ENCODE data around the gene SPC24.
"Not testable (repeated sequence)": the region's sequence is repeated elsewhere in the genome, so short reads cannot be mapped to it uniquely, and the experiment has no call there.

Gene SPC24

DNA sequence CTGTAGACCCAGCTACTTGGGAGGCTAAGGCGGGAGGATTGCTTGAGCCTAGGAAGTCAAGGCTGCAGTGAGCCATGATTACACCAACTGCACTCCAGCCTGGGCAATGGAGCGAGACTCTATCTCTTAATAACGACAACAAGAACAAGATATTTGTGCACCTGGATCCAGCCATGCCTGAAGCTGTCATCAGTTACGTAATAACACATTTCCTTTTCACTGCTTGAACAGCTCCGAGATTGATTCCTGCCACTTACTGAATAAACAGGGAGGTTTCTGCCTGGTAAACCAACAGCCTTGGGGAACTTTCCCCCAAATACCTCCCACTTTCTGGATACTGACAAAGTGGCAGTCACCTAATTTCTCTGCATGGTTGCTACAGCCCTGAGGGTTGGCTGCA, 36.4 kb upstream of the SPC24 start:
- DNase-seq, result no peak

DNA sequence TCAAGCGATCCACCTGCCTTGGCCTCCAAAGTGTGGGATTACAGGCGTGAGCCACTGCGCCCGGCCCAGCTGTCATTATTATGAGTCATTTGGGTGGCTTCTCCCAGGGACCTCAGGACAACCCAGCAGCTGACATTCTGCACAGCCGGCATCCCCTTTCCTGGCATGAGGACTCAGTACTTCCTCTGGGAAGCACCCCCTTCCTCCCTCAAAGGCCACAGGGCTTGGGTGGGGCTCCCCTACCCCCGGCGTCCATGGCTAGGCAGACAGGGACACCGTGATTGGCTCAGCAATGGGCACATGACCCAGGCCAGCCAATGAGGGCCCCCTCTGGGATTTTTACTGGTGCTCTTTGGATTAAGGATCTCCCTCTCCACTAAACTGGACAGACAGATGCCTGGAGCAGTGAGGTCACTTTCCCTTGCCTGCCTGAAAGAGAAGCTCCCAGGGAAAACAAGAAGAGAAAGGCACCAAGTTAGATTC, 35.7 kb upstream of the SPC24 start:
- DNase-seq, result no peak

DNA sequence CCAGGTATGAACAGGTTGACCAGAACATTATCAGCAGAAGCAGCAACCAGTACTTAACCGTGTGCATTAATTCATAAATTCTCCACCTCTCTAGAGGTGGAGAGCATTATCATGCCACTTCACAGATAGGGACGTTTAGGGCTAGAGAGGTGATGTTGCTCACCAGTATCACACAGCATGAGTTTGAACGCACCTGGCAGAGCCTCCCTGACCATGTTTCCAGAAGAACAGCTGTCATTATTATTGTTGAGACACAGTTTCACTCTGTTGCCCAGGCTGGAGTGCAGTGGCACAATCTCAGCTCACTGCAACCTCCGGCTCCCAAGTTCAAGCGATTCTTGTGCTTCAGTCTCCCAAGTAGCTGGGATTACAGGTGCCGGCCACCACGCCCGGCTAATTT, 34.9 kb upstream of the SPC24 start:
- DNase-seq, result no peak

DNA sequence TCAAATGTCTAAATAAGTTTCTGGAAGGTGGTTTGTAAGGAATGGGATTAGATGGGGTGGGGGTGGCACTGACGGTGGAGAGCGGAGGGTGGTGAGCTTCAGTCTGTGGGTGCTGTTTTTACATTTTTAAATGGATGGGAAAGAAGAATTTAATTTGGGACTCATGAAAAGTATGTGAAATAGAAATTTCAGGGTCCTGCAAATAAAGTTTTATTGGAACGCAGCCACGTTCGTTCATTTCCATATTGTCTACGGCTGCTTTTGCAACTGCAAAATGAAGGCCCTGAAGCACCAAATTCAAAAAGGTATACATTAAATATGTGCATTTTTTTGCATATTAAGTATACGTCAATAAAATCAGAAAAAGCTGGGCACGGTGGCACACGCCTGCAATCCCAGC, 31.9 kb upstream of the SPC24 start:
- no peak for DNase-seq

DNA sequence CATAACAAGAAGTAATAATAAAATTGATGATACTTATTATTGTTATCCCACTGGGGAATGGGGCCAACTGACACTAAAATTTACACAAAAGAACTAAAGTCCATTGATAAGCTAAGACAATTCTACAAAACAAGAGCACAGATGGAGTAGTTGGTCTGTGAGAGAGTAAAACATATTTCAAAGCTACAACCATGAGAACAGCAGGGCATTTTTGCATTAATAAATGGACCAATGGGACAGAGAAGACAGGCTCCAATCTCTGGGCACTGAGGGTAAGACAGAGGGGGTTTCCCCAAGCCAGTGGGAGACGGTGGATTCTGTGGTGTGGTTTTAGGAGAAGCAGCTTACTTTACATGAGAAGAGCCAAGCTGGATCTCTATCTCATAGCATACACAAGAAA, 27.4 kb upstream of the SPC24 start:
- no peak for DNase-seq

DNA sequence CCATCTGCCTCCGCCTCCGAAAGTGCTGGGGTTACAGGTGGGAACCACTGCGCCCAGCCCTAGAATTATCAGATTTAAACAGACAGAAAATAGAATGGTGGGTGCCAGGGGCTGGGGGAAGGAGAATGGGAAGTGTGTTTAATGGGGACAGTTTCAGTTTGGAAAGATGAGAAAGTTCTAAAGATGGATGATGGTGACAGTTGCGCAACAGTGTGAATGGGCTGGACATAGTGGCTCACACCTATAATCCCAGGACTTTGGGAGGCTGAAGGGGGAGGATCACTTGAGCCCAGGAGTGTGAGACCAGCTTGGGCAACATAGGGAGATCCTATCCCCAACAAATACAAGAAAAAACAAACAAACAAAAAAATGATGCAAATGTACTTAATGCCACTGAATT, 25.9 kb upstream of the SPC24 start:
- DNase-seq, result no peak

DNA sequence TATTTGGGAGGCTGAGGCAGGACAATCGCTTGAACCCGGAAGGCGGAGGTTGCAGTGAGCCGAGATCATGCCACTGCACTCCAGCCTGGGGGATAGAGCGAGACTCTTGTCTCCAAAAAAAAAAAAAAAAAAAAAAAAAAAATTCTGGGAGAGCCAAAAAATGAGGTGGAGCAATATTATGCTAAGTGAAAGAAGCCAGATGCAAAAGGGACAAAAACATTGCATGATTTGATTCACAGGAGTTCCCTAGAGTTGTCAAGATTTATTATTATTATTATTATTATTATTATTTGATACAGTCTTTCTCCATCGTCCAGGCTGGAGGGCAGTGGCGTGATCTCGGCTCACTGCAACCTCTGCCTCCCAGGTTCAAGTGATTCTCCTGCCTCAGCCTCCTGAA, 25.4 kb upstream of the SPC24 start:
- not testable (repeated sequence) for DNase-seq

DNA sequence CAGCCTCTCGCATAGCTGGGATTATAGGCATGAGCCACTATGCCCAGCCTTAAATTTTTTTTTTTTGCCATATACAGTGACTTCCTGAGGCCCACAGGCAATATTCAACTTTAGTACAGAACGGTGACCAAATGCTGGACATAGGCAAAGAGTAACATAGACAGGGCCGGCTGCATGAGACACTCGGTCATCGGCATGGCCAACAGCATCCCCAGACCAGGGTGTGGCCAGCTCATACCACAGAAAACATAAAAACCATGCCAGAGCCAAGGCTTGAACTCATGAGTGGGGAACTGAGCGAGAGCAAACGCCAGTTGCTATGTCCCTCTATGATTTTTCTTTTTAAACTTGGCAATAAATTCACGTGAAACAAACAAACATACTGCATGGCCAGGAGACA, 24.8 kb upstream of the SPC24 start:
- no peak for DNase-seq

DNA sequence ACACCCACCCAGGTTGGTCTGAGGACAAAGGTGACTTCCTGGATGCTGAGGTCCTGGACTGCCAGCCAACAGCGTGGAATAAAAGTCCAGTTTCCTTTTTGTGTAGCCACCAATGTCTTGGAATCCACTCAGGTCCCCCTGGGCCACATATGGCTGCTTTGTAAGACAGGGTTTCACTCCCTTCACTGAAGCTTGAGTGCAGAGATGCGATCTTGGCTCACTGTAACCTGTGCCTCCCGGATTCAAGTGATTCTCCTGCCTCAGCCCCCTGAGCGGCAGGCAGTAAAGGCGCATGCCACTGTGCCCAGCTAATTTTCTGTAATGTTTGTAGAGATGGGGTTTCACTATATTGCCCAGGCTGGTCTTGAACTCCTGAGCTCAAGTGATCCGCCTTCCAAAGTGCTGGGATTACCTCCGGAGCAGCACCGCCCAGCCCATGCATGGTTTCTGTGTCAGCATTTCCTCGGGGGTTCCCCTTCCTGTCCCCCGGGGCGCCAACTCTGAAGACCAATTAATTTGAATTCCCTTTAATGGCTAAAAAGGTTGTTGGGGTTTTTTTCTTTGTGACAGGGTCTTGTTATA, 24.2 kb upstream of the SPC24 start:
- no peak for DNase-seq

DNA sequence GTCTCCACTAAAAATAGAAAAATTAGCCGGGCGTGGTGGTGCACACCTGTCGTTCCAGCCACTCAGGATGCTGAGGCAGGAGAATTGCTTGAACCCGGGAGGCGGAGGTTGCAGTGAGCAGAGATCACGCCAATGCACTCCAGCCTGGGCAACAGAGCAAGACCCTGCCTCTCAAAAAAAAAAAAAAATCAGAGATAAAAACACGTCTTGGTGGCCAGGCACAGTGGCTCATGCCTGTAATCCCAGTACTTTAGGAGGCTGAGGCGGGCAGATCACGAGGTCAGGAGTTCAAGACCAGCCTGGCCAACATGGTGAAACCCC, 23.5 kb upstream of the SPC24 start:
- not testable (repeated sequence) for DNase-seq

DNA sequence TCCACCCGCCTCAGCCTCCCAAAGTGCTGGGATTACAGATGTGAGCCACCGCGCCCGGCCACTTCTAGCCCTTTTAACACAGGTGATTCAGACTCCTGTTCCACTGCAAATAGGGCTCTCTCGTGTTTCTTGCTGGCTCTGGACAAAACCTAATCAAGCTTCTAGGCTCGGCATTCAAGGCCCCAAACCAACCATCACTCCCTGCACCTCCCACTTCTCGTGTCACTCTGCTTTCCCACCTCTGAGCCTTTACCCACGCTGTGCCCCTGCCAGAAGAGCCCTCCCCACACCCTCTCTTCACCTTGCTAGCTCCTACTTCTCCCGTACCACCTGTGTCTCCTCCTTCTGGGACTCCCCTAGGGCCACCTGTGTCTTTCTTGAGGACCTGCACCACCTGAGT, 22.0 kb upstream of the SPC24 start:
- DNase-seq, result no peak

DNA sequence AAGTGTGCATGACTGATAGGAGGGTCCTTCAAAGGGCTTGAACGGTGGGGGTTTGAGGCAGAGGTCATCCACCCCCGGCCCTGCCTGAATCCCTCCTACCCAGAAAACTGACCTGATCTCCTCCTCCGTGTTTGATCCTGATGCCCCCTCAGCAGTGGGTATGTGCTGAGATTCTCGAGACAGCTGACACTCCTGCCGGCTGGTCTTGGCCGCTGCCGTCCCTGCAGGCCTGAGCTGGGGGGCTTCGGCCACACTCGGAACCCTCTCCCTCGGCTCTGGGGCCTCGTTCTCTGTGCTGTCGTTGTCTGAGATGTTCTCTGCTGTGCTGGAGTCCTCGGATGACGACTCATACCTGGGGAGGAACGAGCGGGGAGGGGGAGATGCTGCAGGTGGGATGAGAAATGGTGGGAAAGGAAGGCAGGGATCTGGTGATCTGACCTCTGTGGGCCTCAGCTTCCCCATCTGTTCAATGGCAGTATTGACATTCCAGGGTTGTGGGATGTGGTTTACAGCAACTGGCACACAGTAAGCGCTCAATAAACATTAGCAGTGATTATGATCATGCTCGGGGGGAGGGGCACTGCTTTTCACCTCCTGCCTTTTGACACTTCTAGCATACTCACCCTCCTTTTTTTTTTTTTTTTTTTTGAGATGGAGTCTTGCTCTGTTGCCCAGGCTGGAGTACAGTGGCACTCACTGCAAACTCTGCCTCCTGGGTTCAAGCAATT, 21.0 kb upstream of the SPC24 start:
- no peak for DNase-seq

DNA sequence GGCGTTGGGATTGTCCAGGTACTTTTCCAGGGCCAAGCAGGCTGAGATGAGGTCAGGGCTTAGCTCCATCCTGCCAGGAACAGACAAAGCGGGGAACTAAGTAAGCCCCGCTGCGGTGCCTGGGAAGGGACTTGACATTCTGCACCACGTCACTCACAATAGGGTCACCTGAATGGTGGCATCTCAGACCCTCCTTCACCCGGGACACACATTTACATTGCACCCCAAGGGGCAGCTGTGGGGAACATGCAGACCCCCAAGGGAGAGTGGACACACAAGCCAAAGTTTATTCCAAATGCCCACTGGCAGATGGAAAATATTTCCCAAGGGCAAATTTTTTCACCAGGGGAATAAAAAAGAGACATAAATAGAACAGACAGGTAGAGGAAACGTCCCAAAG, 20.3 kb upstream of the SPC24 start:
- DNase-seq, result no peak

DNA sequence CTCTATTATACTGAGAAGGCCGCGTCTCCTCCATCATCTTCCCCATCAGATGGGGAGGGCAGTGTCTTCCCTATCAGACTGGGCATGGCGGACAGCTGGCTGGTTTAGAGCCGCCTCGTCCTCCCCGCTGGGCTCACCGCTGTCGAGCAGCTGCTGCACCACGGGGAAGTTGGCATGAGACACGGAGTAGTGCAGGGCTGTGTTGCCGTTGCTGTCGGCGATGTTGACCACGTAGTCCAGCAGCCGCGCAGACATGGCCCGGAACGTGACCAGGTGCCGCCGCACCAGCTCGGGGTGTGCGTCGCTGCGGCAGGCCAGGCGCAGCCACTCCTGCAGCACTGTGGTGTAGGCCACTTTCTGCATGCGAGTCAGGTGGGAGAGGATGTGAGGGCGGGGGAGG, 18.8 kb upstream of the SPC24 start:
- no peak for DNase-seq

DNA sequence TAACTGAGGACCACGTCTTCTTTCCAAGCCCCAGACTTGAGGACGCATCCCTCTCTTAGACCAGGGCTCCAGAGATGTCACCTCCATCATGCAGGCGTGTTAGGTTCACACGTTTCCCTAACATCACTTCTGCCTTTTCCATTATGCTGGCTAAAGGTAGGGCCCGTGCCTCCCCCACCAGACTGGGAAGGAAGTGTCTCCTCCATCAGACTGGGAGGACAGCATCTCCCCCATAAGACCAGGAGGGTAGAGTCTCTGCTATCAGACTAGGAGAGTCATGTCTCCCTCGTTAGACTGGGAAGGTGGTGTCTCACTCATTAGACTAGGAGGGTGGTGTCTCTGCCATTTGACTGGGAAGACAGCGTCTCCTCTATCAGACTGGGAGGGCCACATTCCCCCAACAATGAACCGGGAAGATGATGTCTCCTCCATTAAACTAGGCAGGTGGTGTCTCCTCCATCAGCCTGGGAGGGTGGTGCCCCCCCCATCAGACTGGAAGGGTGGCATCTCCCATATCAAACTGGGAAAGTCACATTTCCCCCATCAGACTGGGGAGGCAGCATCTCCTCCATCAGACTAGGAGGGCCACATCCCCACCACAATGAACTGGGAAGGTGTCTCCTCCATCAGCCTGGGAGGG, 18.1 kb upstream of the SPC24 start:
- DNase-seq, result no peak

DNA sequence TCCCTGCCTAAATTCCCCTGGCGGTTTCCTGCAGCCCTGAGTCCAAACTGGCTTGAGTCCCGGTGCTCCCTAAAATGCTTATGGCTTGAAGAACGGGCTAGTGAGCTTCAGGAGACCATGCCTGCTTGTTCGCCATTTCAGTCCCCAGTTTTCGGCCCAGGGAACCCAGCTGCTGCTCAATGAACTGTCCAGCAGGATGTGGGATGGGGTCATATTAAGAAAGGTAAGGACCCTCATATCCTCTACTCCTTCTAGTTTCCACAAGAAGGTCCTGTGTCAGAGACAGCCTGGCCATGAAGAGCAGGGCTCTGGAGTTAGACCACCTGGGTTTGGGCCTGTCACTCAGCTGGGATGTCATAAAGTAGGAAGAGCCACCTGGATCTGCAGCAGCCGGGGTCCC, 17.0 kb upstream of the SPC24 start:
- no peak for DNase-seq

DNA sequence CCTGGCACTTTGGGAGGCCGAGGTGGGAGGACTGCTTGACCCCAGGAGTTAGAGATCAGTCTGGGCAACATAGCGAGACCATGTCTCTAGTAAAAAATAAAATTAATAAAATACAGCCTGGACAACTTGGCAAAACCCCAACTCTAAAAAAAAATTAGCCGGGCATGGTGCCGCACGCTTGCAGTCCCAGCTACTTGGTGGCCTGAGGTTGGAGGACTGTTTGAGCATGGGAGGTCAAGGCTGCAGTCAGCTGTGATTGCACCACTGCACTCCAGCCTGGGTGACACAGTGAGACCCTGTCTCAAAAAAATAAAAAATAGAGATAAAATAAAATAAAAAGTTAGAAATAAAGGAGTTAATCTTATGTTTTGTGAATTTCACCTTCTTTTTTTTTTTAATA, 15.6 kb upstream of the SPC24 start:
- DNase-seq, result no peak

DNA sequence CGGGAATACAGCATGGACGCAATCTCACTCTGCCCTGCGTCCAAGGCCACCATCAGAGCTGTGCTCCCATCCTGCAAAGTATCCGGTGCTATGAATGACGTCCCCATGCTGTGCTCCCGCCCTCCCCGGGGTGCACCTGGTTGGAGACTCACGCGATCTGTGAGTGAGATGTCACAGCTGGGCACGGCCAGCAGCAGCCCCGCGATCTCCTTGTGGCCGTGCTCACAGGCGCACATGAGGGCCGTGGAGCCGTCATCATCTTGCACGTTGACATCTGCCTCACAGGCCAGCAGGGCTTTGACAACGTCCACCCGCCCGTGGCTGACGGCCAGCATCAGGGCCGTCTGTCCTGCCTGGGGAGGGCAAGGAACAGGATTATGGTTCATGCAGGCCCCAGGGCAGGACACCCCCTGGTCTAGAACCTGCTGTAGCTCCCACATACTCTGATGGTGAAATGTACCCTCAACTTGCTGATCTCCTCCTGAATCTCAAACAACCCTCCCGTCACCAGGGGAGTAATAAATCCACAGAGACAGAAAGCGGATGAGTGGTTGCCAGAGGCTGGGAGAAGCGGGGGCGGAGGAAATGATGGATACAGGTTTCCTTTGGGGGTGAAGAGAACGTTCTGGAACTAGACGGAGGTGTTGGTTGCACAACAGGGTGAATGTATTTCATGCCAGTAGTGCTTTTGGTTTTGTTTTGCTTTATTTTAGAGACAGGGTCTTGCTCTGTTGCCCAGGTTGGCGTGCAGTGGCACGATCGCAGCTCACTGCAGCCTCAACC, 14.5 kb upstream of the SPC24 start:
- no peak for DNase-seq

DNA sequence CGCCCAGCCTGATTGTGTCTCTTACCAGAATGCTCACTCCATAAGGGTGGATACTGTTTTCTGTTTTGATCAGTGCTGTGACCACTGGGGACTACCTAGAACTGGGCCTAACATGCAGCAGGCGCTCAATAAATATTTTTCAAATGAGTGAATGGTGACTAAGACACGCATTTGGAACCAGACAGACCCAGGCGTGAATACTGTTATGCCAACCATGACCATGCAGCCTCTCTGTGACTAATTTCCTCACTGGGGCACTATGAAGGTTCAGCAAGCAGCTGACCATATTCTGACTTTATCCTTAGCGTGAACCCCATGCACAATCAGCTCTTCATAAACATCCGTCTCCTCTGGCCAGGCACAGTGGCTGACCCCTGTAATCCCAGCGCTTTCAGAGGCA, 13.0 kb upstream of the SPC24 start:
- DNase-seq, result no peak

DNA sequence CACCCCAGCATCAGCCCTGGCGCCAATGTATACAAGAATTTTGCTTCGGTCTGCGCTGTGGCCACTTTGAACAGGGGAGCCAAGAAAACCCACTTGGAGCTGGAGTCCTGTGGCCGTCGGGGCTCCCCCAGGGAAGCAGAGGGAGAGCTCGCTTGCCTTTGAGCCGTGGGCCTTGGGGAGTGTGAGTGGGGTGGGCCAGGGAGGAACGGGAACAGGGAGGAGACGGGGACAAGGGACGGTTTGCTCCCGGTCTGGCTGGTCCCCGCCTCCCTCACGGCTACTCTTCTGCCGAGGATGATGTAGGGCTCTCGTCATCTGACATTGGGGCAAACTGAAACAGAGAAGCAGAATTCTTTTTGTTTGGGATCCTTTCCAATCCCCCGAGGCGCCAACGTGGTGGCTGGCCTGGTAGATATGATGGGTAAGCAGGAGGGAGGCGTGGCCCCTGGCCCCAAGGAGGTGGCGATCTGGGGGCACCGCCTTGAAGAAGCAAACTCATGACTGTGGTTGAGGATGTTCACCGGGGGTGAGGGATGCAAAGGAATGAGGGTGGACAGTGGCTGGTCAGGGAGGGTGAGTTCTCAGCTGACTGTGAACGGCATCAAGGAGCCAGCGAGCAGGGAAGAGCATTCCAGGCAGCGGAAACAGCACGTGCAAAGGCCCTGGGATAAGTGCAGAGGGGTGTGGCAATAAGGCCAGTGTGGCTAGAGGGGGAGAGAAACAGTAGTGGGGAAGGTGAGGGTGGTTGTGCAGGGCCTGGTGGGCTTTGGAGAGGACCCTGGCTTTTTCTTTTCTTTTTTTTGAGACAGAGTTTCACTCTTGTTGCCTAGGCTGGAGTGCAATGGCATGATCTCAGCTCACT, 10.9 kb upstream of the SPC24 start:
- no peak for DNase-seq

DNA sequence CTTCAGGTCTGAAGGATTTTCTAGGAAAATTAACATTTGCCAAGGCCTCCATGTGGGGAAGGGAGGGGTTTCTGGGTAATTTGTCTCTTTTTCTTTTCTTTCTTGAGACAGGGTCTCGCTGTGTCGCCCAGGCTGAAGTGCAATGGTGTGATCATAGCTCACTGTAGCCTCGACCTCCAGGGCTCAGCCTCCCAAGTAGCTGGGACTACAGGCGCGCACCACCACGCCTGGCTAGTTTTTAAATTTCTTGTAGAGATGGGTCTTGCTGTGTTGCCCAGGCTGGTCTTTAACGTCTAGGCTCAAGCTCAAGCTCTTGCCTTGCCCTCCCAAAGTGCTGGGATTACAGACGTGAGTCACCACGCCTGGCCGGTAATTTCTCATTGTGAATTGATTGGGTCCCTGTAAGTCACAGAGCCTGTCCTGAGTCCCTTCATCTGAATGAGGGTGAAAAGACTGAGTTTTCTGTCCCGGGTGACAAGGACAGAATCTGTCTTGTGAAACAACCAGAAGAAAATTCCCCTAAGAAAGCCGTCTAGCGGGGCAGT, 10.0 kb upstream of the SPC24 start:
- DNase-seq, result no peak

DNA sequence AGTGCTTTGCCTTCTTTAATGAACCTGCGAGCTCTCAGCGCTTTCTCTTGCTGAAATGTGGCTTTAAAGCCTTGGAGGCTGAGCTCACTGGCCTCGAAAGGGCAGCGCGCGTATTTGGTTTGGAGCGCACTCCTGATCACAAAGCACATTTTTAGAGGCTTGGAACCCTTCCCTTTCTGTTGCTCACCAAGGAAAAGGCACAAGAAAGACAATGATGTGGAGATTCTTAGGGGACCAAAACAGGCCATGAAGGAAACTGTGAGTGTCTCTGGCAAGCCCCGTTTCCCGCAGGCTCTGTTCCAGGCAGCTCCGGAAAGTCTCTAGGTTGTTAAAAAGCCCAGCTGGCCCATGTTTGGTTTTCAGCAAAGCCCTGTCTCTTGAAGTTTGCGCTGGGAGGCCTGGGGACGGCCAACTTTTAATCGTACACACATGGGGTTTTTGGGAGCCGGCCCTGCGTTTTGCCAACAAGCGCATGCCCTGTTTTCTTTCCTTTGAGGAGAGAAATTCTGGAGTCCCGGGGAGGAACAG, 9.4 kb upstream of the SPC24 start:
- no peak for DNase-seq

Data from CD4-positive, alpha-beta T cell treated with Interleukin-17A for 1 hour (primary cell).